HK-2 (cell line): ENCODE data around the gene ROR1.
"Not testable (repeated sequence)": the region's sequence is repeated elsewhere in the genome, so short reads cannot be mapped to it uniquely, and the experiment has no call there.

Experiments used
- DNase-seq: peaks from one replicate; pipeline ENCODE4 v3.0.0-alpha.2; 2018; ENCODE audit not compliant: unreplicated experiment

Gene ROR1

DNA sequence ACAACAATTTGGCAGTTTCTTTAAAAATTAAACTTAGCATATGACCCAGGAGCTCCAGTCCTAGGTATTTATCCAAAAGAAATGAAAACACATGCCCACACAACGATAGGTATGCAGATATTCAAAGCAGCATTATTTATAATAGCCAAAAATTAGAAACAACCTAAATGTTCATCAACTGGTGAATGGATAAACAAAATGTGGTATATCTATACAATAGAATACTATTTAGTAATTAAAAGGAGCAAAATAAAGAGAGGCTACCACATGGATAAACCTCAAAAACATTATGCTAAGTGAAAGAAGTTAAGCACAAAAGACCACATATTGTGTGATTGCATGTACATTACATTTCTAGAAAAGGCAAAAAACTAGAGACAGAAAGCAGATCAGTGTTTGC, 51.3 kb downstream of the ROR1 start:
- no peak for DNase-seq

DNA sequence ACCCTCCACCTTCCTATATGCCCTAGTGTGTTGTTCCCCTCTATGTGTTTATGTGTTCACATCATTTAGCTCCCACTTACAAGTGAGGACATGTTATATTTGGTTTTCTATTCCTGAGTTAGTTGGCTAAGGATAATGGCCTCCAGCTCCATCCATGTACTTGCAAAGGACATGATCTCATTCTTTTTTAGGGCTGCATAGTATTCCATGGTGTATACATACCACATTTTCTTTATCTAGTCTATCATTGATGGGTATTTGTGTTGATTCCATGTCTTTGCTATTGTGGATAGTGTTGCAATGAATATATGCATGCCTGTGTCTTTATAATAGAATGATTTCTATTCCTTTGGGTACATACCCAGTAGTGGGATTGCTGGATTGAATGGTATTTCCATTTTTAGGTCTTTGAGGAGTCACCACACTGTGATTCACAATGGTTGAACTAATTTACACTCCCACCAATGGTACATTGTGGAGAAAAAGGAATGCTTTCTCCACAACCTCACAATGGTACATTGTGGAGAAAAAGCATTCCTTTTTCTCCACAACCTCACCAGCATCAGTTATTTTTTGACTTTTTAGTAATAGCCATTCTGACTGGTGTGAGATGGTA, 52.5 kb downstream of the ROR1 start:
- not testable (repeated sequence) for DNase-seq

DNA sequence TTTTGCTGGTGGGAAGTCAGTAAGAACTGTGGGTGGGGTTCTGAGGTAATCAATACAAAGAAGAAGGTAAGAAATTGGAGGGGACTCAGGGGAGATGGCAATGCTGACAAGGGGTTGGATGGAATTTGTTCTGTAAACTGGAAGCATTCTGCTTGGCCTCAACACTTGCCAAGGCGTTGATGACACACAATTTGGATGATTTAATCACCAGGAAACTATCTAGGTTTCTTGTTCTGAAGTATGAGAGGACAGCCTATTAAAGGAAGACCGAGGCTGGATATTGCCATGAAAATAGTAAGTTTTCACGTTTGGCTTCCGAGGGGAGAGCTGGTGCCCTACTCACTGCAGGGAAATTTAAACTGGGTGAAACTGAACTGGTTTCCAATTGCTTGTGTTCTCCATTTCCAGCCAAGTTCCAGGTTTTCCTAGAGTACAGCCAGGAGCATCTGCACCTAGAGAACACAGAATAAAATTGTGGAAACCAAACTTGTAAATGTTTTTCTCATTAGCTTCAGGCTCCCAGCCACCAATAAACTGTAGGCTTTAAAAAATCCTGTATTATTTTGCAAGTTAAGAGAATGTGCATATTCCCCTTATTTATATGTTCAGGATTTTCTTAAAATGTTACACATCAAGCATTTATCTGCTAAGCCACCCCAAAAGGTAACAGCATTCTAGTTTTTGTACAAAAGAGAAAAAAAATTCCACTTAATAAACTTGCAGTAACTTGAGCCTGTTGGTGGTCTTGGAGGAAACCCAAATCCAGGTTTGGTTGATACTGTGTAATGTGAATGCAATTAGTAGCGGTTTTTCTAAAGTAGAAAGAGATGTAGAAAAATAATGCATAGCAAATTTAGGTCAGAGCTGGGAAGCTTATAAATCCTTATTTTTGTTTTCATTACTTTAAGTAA, 53.8 kb downstream of the ROR1 start:
- DNase-seq: no peak

DNA sequence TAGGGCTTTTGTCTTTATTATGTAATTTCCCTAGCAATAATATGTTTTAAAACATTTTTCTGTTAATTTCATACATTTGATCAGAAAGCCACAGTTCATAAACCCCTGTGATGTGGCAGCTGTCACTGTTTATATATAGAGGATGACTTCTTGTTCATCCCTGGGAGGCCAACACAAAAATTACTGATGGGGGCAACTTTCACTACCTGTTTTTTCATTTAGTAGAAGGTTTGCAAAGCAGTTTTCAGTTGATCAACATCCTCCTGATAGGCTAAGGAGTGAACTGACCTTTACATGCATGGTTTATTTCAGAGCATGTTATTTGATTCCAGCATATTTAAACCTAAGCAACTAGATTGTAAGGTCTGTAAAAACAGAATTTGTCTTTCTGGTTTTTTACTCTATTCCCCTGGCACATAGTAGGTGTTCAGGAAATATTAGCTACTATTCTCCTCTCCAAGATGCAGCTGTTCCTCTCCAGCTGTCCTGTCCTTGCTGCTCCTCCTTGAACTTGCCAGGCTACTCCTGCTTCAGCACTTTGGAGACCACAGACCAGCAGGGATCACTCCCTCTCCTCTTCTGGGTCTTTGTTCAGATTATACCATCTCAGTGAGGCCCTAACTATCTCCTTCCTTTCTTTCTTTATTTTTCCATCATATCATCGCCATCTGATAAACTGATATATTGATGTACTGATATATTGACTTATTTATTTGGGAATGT, 54.7 kb downstream of the ROR1 start:
- DNase-seq: no peak

DNA sequence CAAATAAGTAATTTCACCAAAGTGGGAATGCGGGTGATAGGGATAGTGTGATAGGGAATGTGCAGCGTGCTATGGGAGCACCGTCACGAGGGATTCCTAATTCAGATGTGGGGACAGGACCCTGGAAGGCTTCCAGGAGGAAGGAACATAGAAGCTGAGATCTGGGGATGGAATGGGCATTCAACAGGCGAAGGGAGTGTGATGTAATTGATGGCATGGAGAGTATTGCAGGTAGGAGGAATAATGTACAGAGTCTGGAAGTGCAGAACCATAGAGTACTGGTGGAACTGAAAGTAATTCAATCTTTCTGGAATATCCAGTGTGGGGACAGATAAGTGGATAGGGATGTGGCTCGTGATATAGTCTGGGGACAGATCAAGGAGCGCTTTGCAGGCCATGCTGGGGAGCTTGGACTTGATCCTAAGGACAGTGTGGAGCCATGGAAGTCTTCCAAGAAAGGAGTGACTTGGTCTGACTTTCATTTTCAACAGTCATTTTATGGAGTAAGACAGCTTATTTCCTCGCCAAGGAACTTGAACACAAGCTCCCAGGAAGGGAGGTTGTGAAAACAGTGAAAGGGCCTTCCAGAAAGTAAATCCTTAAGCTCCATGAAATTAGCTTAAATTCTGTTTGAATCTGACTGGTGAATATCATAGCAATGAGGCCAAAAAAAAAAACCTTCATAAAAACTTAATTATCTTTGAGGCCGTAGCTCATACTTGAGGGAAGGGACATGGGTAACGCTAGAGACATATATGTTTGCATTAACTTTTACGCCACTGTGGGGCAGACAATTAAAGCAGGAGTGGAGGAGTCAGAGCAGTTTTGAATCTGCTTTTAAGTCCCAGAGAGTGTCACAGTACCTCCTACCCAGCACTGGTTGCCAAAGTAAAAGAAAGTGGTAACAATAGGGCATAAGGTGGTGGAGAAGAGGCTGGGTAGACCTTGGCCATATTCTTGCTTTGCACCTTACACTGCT, 55.8 kb downstream of the ROR1 start:
- no peak for DNase-seq

DNA sequence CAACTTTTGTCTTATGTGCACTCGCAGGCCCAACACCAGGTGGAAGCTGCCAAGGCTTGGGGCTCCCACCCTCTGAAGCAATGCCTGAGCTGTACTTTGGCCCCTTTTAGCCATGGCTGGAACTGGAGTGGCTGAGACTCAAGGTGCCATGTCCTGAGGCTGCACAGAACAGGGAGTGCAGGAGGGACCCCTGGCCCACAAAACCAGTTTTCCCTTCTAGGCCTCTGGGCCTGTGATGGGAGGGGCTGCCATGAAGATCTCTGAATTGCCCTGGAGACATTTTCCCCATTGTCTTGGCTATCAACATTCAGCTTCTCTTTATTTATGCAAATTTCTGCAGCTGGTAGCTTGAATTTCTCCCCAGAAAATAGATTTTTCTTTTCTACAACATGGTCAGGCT, 57.6 kb downstream of the ROR1 start:
- no peak for DNase-seq

DNA sequence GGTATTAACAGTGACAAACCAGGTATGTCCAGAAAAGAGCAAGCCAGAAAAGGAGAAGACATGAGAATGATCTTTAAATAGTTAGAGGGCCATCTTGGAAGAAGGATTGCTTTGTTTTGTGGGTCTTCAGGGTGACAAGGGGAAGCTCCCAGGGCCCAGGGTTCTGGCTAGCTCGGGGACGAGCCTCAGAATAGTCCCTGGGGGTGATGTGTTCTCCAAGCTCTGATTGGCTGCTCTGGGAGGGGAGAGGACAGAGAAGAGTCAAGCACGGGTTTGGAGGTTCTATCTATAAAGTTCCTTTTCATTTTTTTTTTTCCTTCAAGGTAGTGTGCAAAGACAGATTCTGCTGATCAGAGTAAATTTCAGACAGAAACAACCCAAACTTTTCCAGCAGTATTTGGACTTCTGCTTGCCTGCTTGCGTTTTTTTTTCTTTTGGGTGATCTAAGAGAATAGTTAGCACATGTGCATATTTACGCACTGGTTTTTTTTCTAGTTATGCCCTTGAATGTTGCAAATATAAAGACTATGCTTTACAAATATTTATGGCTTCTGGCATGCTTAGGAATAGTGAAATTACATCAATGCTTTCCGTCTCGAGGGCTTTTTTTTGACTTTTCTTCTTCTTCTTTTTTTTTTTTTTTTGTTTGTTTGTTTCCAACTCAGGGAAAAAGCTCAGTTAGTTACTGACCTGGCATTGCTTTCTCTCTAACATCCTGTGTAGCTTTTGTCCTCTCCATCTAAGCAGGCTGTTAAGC, 59.7 kb downstream of the ROR1 start:
- no peak for DNase-seq

DNA sequence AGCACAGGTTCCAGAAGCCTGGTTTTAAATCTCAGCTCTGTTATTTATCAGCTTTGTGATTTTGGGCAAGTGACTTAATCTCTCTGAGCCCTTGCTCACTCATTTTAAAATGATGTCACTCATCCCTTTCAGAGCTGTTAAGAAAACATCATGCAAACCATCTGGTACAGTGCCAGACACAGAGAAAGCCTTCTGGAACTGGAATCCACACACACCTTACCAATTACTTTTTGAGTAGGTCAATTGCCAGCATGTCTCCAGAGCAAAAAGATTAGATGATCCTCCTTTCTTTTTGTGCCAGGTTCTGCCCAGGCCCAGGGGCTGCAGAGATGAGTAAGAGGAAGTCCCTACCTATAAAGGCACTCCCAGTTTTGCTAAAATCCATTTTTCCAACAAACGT, 61.3 kb downstream of the ROR1 start:
- no peak for DNase-seq

DNA sequence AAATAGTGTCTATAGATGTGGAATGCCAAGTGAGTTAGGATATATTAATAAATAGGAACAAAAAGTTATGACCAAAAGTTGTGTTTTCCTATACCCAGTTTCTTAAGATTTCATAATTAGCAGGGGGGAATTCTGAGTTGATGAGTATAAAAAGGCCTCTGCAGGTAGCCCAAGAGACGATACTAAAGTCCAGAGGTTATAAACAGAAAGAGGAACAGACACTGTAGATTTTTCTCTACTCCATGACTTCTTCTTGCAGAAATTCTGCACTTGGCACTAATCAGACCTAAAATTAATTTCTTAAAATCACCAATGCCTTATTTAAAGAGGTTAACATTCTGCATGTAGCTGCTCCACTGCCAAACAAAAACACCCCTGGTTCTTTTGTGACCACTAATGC, 62.6 kb downstream of the ROR1 start:
- no peak for DNase-seq

DNA sequence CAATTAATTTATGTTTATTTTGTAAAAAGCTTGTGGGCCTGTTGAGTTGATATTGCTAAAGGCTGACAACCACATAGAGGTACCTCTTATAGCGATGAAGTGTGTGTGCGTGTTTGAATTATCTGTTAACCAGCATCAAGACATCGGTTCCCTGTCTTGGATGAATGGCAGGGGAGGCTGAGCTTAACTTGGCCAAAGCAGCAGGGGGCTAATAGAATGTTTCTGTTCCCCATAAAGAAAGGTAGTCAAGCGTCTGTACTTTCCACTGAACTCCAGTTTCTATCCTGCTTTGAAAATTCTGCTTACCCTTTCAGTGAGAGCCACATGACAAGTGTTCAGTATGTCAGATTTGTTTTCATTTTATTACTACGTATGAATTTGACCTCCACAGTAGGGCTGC, 63.0 kb downstream of the ROR1 start:
- DNase-seq: no peak

DNA sequence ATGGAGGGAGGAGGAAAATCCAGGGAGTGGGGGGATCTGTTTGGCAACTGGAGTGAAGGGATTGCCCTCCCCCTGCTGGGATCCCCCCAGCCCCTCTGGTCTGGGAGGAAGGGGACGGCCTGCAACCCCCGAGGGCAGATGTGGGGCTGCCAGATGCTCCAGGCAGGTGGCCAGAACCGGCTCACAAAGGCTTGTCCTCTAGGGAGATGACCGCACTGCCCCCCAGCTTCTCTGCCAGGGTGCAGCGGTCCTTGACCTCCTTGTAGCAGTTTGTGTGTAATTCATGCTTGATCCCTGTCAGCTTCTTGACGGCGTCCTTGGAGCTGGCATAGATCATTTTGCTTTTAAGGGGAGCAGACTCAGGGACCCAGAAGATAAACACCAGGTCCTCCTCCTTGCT, 69.2 kb downstream of the ROR1 start:
- DNase-seq: no peak

DNA sequence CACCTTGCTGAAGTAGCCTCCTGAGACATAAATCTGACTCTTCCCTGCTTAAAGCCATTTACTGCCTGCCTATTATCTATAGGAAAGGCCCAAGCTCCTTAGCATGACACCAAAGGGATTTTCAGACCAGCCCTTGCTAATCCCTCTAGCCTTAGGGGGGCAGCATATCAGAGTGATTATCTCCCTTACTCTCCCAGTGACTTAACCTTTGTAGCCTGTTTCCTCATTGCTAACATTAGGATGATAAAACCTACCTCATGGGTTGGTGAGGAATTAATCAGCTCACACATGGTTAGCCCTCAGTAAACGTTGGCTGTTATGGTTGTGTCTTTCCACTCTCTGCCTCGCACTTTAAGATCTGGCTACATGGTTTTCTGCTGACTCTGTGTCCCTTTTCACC, 70.1 kb downstream of the ROR1 start:
- no peak for DNase-seq

DNA sequence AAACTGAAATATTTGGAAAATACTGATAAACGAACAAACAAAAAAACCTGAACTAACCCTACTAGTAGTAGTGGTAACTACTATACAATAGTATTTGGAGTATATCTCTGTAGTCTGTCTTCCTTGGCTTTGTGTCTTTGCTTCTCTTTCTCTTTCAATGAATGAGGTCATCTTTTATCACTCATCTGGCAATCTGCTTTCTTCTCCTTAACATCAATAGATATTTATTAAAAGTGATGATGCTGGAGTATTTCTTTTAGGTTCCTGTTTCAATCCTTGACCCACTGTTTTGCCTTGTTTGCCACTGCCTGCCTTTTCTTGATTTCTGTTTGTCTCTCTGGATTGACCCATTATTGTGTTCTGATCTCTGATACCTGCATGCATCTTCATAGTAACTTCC, 71.5 kb downstream of the ROR1 start:
- DNase-seq: no peak

DNA sequence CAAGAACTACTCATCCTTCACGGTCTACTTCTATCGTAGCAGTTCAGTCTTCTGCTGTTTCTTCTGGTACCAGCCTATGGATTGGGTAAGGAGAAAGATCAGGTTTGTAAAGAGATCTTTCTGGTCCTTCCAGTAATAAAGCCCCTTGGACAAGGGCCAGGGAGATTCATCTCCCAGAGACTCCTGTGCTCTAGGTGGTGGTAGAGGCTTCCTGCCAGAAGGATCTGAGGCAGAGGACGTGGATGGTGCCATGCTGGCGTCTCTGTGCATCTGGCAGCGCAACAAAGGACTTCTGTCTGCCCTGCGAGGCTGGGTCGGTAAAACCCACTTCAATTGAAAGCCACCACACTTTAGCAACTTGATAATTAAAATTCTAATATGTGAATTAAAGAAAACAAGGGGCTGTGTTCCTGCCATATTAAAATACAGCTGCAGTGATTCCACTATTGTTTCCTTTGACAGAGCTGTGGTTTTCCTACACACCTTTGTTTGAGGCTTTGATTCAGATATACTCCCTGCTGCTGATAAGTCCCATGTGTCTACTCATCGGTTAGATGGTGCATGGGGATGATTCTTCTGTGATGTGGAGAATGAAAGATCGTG, 73.6 kb downstream of the ROR1 start:
- DNase-seq: no peak

DNA sequence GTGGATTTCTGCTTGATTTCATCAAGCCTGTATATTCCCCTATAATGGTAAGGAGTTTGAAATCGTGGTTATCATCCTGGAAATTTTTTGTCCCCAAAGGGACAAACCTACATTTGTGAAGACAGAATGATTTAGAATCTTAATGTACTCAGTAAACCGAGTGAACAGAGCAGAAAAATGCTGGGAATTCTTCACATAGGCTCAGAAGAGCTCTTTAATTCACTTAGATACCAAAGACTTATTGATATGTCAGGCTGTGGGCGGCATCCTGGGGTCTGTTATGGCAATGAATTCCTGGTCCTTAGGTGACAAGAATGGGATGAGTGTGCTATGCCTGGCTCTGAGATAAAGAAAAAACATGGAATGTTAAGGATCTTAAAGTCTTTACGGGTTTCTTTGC, 74.9 kb downstream of the ROR1 start:
- no peak for DNase-seq

DNA sequence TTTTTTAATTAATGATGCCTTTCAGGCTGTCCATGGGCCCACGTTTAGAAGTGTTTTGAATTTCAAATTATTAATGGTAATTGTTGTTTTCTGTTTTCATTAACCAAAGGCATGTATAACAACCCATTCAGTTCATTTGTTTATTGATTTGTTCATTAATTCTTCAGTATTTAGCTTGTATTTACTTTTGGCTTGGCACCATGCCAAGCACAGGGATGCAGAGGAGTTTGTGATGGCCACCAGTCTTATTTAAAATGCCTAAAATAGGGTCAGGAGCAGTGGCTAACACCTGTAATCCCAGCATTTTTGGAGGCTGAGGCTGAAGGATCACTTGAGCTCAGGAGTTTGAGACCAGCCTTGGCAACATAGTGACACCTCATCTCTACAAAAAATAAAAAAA, 75.3 kb downstream of the ROR1 start:
- DNase-seq: no peak

DNA sequence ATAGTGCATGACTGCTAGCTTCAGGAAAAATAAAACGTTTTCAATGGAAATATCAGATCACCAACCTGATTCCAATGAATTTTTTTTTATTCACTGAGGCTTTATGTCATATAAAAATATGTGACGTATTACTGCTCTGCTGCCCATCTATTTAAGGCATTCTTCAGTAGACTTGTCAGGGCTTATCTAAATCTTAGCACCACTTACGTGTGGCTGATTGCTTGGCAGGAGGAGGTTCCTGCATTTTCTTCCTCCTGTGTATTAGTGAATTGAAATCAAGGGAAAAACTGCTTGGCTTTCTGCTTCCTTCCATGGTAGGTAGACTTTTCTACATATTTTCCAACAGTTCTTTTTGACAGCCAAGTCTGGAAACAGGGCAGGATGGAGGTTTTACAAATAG, 80.3 kb downstream of the ROR1 start:
- DNase-seq: no peak

DNA sequence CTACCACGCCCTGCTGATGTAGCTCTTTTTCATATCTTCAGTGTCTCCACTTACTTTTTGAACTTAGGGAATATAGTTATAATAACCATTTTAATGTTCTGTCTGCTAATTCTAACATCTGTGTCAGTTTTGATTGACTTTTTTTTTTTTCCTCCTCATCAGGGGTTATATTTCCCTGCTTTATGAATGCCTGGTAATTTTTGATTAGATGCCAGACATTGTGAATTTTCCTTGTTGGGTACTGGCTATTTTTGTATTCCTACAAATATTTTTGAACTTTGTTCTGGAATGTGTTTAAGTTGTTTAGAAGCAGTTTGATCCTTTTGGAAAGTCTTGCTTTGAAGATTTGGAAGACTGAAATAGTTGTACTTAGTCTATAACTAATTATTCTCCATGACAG, 82.1 kb downstream of the ROR1 start:
- no peak for DNase-seq

DNA sequence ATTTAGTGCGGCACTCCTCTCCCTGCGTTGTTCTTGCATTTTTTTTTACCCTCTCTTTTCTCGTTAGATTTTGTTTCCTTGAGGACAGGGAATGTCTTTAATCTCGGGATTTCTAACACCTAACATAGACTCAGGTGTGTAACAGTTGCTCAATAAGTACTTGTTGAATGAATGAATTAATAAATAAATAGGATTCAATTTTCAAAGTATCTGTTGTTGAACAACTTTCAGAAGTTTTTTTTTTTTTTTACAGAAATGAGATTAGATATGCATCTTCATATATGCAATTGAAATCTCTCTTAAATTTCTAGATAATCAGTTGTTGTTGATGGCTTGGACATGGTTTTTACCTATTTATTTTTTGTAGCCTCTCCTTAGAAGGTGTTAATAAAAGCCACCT, 83.1 kb downstream of the ROR1 start:
- DNase-seq: no peak

DNA sequence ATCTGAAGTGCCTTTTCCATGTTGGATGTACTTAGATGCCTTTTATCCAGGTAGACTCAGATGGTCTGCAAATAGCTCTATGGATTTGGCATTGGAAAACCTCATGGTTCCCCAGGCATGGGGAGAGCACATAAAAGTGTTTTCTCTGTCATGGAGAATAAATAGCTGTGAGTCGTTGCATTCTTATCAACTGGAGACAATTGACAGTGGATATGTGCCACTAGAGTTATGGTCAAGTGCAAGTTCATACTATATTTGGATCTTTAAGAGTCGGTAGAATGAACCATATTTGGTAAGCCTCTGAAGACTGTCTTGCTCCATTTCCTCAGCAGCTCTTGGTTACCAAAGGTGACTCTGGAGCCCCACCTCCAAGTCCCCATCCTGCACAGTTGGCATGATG, 83.7 kb downstream of the ROR1 start:
- DNase-seq: no peak

DNA sequence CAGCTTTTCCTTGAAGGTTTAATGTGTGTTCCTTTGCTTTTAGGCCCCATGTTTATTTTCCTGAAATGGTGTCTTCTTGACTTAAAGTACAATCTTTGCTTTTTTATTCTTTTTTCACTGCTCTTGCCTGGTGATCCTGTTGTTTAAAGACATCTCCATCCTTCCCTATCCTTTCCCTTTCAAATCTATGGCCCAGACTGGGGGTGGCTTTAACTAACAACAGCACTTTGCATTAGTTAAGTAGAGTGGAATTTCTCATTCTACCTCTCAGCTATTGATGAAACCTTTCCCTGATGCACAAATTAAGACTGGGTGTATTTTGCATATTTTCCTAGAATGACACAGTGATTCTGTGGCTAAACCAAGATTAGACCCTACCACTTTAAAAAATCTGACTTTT, 84.3 kb downstream of the ROR1 start:
- no peak for DNase-seq
